HG03439 (cell line): ENCODE results near the gene EFNA1.
A peak's percentile ranks its signal among the peaks of the same experiment; 100 is the strongest.

ENCODE experiments used
- ATAC-seq: cut with Tn5 transposase; IDR thresholded peaks from one replicate; pipeline ENCODE4 v1.9.1; 2021; ENCODE audit warnings: mild to moderate bottlenecking, moderate library complexity; ENCODE audit not compliant: unreplicated experiment

The EFNA1 gene, protein sequence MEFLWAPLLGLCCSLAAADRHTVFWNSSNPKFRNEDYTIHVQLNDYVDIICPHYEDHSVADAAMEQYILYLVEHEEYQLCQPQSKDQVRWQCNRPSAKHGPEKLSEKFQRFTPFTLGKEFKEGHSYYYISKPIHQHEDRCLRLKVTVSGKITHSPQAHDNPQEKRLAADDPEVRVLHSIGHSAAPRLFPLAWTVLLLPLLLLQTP

DNA sequence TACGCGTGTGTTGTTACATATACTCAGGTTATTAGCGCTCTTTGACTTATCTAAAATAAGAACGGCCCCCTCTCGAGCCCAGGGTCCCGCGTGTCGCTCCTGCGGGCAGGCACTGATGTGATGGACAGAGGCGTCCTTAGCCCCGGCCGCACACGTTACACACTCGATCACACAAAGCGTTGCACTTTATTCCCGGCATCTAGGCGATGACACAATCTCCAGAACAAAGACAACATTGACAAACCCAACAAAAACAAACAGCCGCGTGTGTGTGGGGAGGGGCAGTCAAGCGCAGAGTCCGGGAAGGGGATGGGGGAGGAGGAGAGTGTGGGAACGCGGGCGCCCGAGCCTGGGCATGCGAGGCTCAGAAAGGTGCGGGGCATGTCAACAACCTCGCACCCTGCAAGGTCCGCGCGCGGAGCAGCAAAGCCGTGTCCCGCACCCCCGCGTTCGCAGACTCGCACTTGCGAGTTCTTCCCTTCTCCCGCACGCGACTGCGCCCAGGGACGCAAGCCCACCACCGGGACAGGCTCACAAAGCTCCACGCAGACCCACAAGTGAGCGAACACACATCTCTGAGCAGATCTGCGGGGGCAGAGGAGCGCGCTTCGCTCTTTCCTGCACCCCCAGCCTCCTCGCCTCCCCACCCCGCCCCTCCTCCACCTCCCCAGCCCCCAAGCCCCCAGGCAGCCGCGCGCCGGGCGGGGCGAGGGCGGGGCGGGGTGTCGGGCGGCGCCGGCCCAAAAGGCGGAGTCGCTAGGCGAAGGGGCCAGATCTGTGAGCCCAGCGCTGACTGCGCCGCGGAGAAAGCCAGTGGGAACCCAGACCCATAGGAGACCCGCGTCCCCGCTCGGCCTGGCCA, at the start of gene EFNA1:
Gene EFNA1, plus strand, starts transcription at position 772 of the 862 bp plus-strand sequence. CDS start 102 bp downstream, outside the sequence.
- ATAC-seq, result no peak

DNA sequence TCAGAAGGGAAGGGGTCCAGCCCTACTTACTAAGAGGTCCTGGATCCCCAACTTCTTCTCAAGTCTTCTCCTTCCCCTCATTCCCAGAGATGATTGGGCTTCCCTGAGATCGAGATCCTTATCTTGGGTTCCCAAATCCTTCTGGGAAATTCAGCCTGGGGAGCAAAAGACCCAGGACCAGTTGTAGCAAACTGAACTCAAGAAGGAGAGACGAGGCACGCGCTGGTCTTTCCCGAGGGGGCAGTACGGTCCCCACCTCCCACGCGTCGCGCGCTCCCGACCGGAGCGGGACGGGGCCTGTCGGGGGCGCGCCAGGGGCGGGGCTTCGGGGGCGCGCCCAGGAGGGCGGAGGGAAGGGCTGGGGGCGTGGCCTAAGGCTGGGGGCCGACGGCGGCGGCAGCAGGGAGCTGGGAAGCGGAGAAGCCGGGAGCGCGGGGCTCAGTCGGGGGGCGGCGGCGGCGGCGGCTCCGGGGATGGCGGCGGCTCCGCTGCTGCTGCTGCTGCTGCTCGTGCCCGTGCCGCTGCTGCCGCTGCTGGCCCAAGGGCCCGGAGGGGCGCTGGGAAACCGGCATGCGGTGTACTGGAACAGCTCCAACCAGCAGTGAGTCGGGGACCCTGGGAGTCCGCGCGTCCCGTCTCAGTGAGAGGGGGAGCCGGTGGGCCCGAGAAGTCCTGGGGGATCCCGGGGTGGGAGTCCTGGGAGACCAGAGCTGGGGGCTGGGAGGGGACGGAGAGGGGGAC, 49.0 kb upstream of the EFNA1 start, which contains the start of gene EFNA3:
Gene EFNA3, plus strand, starts transcription at position 369 of the 741 bp plus-strand sequence. Its CDS starts 105 bp downstream, at position 474.
- ATAC-seq, result no peak

DNA sequence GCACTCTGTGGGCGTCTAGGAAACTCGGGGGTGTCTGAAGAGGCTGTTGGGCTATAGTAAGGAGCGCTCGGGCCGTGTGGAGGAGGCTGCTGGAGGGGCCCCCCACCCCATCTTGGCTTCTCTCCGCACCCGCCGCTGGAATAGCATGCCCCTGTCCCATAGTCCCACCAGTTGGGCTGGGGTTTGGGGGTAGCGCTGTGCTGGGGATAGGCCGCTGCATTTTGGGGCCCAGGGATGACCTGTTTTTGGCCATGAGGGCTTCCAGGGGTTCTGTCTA, 48.5 kb upstream of the EFNA1 start:
- ATAC-seq, result no peak

DNA sequence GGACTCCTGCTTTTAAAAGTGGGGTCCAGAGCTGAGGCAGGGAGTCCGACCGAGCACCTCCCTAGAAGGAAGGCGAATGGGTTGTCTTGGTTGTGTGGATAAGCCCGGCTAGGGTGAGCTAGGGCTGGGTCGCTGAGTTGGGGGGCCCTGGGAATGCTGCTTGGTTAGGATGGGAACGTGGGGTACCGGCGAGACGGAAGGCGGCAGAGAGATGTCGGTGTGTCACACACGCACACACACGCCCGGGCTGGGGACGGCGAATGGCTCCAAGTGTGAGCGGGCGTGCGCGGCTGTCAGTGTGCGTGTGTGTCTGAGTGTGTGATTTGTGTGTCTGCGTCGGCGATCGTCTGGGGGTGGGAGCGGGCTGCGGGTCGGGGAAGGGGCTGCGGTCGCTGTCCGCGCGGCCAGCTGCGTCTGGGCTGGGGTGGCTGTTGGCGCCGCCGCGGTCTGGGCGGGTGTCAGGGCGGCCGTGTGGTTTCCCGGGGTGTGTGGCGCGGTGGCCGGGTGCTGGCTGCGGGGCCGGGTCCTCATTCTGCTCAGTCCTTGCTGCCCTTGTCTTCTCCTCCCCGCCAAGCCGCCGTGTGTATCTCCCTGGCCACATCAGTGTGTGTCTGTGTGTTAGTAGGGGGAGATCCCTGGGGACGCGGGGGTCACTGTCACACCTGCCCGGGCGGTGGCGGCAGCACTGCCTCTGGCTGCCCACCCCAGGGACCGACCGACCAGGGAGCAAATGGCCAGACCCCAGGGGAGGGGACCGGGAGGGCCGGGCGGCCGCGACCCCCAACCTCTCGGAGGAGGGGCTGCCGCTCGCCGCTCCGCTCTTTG, 48.0 kb upstream of the EFNA1 start:
- ATAC-seq, result no peak

DNA sequence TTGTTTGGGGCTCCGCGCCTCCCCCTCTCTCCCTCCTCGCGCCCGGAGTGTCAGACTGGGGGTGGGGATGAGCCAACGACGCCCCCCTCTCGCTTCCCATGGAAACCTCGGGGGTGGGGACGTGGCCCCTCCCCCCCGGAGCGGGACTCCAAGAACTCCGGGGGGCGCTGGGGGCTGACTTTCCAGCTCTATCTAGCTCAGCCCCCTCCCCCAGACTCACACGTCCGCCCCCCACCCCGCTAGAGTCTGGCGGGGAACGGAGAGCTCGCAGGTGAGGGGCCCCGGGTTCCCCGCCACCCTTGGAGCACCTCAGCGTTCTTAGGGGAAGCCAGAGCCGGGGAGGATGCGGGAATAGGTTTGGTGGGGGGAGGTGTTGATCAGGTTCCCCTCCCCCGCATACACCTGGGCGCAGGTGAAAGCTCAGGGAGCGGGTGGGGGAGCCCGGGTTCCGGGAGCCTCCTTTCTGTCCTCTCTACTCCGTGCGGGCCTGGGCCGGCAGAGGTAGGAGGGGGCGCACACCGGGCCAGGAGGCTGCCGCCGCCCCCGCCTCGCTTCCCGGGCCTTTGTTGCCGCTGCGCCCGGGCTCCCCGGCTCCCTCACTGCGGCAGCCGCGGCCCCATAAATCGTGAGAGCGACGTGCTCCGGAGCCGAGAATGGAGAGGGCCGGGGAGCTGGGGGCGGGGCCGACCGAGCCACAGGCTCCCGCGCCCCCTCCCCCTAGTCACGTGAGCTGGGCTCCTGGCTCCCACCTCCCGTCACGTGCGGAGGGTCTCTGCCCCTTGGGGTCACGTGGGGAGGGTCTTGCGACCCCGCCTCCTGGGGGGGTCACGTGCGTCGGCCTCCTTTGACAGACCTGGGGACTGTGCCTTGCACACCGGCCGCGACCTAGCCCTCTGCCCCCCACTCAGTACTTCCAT, 47.1 kb upstream of the EFNA1 start:
- no peak for ATAC-seq

DNA sequence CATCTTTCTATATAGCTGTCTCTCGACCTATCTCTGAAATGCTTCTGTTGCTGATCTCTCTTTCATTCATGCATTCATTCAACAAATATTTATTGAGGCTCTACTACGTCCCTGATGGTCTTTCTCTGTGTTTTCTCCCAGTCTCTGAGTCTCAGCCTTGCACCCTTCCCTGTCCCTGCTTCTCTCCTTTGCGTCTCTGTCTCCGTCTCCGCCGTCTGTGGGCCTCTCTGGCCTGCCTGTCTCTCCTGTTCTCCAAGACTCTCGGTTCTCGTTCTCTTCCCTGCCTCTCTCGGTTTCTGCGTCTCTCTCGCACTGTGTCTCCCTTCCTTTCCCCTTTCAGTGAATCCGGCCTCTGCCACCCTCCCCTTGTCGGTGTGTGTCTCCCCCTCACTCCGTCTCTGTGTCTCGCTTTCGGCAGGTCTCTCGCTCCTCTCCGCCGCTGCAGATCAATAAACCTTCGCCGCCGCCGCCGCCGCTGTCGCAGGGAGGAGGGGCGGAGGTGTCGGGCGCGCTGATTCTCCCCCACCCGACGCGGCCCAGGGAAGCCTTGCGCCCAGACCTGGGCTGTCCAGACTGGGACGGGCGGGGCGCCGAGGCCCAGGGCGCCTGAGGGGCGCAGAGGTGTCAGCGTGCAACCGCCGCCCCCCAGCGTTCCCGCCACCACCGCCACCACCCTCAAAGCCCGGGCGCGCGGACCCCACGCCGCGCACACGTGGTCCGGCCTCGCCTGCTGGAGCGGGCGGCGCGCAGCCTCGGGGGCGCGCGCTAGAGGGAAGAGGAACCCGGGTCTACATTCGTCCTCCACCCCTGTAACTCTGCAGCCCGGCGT, 46.0 kb upstream of the EFNA1 start:
- no peak for ATAC-seq

DNA sequence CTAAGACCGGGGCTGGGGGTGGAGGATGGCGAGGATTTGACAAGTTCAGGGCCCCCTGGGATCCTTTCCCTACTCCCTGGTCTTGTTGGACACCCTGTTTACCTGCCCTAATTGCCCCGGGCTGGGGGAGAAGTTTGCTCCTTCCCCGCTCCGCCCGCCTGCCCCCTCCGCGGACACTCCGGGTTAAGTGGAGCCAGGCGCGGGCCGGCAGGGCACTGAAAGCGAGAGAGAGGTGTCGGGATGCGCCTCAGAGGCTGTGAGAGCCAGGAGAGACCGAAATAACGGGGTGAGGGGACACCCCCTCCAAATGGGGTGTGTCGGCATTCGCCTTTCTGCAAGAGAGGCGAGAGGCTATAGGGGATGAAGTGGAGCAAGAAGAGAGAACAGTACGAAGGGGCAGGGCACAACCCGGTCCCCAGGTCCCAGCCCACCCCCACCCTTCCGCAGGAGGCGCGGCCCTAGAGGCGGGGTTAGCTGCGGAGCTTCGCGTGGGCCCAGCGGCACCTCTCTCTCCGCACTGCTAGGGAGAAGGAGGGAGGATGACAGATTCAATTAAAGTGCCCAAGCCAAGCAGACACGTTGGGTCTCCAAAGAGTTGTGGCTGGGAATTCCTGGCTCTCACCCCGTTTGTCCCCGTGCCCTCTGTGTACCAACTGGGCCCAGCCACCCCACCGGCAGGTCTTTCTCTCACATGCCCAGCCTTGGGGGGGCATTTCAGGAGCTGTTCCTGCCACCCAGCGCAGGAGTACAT, 45.2 kb upstream of the EFNA1 start:
- ATAC-seq, result no peak

DNA sequence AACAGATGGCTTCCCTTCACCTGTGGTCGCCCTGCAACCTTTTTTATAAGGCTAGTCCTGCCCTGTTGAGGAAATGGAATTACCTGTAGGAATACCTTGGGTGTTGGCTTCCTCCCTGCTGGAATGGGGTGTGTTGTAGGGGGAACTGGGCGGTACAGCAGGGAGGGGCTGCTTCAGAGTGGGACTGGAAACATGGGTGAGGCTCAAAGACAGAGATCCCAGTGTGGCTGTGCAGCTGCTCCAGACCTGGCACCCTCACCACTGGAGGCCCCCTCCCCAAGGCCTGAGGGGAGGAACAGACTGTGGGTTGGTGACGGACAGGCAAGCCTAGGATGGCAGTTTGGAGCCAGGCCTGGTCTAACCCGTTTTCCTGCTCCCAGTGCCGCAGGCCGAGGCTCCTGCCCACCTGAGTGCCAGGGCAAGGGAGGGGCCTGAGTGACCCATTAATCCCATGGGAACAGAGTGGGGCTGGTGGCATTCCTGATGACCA, 44.6 kb upstream of the EFNA1 start:
- ATAC-seq, result no peak

DNA sequence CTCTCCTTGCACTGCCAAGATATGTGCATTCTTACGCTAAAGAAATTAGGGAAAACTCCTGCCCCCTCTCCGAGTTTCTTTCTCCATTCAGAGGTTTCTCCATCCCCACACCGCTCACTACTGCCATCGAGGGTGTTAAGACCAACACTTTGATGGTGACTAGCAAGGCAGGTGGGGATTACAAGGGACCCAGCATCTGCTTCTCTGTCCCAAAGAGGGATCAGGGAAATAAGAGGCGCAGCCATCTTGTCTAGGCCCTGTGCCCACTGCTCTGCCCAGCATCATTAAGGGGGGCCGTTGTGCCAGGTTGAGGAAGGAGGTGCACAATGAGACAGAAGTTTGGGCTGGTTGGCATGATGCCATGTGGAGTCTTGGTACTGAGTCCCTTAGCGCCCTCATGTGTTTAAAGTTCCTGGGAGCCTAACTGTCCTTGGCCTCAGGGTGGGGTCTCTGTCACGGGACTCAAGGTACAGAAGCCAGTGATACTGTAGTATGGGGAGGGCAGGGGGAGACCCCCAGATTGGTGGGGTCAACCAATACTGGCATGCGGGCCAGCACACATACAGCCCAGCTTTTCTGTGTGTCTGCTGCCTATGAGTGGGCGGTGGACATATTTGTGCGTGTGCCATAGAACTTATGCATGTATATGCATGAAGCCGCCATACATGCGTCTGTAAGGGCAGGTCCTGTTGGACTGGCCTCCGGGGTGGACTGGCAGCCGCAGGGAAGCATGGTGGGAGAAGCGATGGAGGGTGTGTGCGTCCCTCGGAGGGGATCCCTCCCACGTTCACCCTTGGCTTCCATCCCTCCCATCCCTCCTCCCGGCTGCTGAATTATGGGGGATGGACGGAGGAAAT, 43.6 kb upstream of the EFNA1 start:
- ATAC-seq, result peak; percentile 3

DNA sequence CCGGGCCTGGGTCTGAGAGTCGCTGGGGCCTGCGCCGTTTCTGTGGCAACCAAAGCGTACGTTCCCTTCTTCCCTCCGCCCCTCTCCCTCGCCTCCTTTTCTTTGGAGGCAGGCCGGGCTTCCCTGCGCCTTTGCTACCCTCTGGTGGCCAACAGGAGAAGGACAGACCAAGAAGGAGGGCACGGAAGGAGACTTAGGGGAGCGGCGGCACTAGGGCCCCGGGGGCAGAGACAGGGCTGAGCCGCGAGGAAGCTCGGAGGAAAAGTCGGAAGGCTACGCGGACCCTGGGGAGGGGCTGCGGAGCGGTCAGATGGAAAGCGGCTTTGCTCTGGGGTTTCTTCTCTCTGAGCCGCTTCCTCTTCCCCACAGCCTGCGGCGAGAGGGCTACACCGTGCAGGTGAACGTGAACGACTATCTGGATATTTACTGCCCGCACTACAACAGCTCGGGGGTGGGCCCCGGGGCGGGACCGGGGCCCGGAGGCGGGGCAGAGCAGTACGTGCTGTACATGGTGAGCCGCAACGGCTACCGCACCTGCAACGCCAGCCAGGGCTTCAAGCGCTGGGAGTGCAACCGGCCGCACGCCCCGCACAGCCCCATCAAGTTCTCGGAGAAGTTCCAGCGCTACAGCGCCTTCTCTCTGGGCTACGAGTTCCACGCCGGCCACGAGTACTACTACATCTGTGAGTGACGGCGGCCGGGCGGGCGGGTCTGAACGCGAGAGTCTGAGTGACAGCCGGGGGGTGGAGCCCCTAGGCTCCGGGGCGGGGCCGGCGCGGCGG, 42.8 kb upstream of the EFNA1 start:
- peak; percentile 70 for ATAC-seq

DNA sequence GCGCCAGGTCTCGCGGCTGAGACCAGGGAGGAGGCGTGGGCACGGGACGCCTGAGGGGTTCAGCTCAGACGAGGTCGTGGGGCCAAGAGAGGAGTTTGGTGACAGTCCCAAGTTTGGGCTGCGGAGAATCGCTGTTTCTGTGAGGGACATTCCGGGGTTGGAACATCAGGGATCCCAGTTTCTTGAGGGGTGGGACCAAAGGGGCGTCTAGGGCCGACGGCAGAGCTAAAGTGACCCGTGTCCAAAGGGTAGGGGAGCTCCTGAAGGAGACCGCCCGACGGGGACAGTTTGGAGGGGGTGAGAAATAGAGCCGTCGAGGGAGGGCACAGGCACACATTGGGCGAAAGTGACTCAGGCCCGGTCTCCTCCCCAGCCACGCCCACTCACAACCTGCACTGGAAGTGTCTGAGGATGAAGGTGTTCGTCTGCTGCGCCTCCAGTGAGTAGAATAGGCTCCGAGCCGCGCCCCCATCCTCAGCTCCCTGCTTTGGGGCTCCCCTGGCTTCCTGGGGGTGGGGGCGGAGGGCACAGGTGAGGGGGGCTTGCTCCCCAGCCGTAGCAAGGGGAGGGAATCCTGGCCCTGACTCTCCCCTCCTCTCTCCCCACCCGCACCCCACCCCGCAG, 42.1 kb upstream of the EFNA1 start:
- ATAC-seq, result no peak

DNA sequence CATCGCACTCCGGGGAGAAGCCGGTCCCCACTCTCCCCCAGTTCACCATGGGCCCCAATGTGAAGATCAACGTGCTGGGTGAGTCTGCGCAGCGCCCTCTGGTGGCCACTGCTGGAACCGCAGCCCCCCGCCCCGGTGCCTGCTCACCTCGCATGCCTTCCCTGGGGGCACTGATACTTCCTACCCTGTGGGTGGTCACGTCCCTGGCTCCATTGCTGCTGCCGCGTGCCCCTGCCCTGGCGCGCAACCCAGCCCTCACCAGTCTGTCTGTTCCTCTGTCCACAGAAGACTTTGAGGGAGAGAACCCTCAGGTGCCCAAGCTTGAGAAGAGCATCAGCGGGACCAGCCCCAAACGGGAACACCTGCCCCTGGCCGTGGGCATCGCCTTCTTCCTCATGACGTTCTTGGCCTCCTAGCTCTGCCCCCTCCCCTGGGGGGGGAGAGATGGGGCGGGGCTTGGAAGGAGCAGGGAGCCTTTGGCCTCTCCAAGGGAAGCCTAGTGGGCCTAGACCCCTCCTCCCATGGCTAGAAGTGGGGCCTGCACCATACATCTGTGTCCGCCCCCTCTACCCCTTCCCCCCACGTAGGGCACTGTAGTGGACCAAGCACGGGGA, 41.4 kb upstream of the EFNA1 start:
- ATAC-seq, result no peak

DNA sequence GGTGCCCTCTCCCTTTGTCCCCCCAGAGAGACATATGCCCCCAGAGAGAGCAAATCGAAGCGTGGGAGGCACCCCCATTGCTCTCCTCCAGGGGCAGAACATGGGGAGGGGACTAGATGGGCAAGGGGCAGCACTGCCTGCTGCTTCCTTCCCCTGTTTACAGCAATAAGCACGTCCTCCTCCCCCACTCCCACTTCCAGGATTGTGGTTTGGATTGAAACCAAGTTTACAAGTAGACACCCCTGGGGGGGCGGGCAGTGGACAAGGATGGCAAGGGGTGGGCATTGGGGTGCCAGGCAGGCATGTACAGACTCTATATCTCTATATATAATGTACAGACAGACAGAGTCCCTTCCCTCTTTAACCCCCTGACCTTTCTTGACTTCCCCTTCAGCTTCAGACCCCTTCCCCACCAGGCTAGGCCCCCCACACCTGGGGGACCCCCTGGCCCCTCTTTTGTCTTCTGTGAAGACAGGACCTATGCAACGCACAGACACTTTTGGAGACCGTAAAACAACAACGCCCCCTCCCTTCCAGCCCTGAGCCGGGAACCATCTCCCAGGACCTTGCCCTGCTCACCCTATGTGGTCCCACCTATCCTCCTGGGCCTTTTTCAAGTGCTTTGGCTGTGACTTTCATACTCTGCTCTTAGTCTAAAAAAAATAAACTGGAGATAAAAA, 40.7 kb upstream of the EFNA1 start:
- no peak for ATAC-seq

DNA sequence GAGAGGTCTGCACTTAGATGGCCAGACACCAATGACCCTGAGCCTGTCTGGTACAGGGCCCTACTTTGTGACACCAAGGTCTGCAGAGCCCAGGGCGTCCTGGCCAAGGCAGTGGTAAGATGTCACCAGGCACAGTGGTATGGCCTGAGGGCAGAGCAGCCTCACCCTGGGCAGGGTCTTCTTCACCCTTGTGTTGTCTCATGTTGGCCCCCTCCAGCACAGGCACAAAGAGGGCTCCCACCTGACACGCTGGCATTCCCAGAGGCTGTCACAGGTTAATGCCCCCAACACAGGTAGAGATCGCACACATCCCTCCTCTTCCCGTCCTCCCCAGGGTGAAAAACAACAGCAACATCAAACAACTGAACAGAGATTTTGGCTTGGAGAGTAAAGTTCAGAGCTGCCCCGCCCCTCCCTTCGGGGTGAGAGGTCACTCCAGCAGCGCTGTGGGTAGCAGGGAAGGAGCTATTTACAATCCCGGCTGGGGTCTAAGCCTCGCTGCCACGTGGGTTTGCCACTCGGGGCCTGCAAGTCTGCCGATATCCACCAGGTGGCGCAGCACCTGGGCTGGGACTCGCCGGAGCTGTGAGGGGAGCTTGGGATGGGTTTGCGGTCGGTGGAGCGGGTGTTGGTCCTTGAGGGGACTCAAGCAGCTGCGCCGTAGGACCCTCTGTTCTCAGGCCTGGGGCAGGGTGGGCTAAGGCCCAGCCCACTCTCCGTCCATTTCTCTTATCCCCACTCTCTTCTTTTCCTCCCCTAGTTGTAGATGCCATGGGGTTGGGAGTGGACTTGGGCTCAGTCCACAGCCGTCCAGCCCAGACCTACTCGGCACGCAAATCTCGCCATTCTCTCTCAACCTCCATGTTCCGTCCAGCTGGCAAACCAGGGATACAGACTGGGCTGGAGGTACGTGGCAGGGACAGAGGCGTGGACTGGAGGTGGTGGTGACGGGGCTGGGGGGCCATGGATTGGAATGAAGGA, 36.3 kb upstream of the EFNA1 start:
- ATAC-seq, result no peak
